ENCODE measurements around the gene GNPTAB.

DNA sequence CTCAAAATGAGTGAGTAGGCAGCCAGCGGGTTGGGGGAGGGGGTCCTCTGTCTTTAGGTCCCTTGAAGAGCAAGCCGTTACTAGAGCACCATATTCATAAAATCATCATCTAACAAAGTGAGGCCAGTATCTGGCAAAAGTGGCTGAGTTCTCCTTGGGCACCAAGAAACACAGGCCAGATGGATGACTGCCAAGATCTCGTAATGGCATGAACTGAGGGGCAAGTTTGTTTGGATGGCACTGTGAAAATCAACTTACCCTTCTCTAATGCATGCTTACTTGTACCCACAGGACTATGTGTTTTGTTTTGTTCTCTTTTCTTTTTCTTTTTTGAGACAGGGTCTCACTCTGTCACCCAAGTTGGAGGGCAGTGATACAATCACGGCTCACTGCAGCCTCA is 41.6 kb downstream of the GNPTAB start:
- TF ChIP-seq POLR2A (IDR thresholded peaks at IDR 0.05; ENCODE audit: low read length) (no peak), GATA1 (IDR thresholded peaks at IDR 0.05; ENCODE audit: low read depth, low read length) (no peak)

Data from erythroblast (primary cell).